Measurements from ENCODE around the gene NUP98.
A peak's percentile ranks its signal among the peaks of the same experiment; 100 is the strongest.

The NUP98 gene

GRCh38 chr11:3802011-3802790 lies 4.8 kb upstream of the NUP98 start:
- Mint-ChIP-seq H3K27ac (peak overlapping the region; percentile 96), H3K4me1 (peaks cover 13% of the 10 kb centered on the region), H3K36me3 (ENCODE audit: low read depth) (no peaks in the 10 kb centered on the region), H3K9me3 (peaks cover 5% of the 10 kb centered on the region), H3K27me3 (ENCODE audit: low read depth, poor library complexity) (no peaks in the 10 kb centered on the region), H3K4me3 (no peak overlapping the region)
- no peak for TF ChIP-seq CTCF (IDR thresholded peaks at IDR 0.05)
- DNase-seq, result no peak

GRCh38 chr11:3799873-3800272 lies 2.5 kb upstream of the NUP98 start:
- DNase-seq, result no peak
- no peak for TF ChIP-seq CTCF (IDR thresholded peaks at IDR 0.05)
- Mint-ChIP-seq H3K4me1 (peaks cover 31% of the 10 kb centered on the region), H3K9me3 (peaks cover 5% of the 10 kb centered on the region), H3K27ac (no peak overlapping the region), H3K4me3 (no peak overlapping the region), H3K36me3 (ENCODE audit: low read depth) (peaks cover 15% of the 10 kb centered on the region), H3K27me3 (ENCODE audit: low read depth, poor library complexity) (no peaks in the 10 kb centered on the region)

- peaks cover 5% of the 10 kb centered on the region for H3K9me3 Mint-ChIP-seq
- no peak overlapping the region for H3K27ac Mint-ChIP-seq
- H3K4me1 Mint-ChIP-seq, result peaks cover 29% of the 10 kb centered on the region
- H3K36me3 Mint-ChIP-seq (ENCODE audit: low read depth), result peaks cover 22% of the 10 kb centered on the region
- H3K27me3 Mint-ChIP-seq (ENCODE audit: low read depth, poor library complexity), result no peaks in the 10 kb centered on the region
- no peak for DNase-seq
- H3K4me3 Mint-ChIP-seq, result no peak overlapping the region
- TF ChIP-seq CTCF (IDR thresholded peaks at IDR 0.05), result no peak
These were observed 1.8 kb upstream of the NUP98 start for GRCh38 chr11:3799143-3799542.

GRCh38 chr11:3796801-3797328 lies 489 bp downstream of the NUP98 start:
- Mint-ChIP-seq H3K27me3 (ENCODE audit: low read depth, poor library complexity) (no peaks in the 10 kb centered on the region), H3K9me3 (peaks cover 5% of the 10 kb centered on the region), H3K36me3 (ENCODE audit: low read depth) (peaks cover 45% of the 10 kb centered on the region), H3K4me3 (peak overlapping the region; percentile 94), H3K27ac (peak overlapping the region; percentile 98), H3K4me1 (peaks cover 25% of the 10 kb centered on the region)
- no peak for DNase-seq
- TF ChIP-seq CTCF (IDR thresholded peaks at IDR 0.05), result no peak

- peak overlapping the region; percentile 98 for H3K27ac Mint-ChIP-seq
These were observed 1.0 kb downstream of the NUP98 start for GRCh38 chr11:3796346-3796745.

More at GRCh38 chr11:3796346-3796745, 1.0 kb downstream of the NUP98 start:
- no peak for DNase-seq
- Mint-ChIP-seq H3K36me3 (ENCODE audit: low read depth) (peaks cover 45% of the 10 kb centered on the region), H3K27me3 (ENCODE audit: low read depth, poor library complexity) (no peaks in the 10 kb centered on the region), H3K4me1 (peaks cover 25% of the 10 kb centered on the region), H3K9me3 (peaks cover 5% of the 10 kb centered on the region), H3K4me3 (peak overlapping the region; percentile 94)
- TF ChIP-seq CTCF (IDR thresholded peaks at IDR 0.05), result no peak
